Fibroblast of lung (primary cell): ENCODE measurements around the gene INSYN2B.

Experiments used
- CTCF ChIP-seq, 2 donors: IDR thresholded peaks in 1 of 2; conservative IDR thresholded peaks in 1 of 2; 1 replicate in 1 of 2; 2 replicates in 1 of 2; pipeline ENCODE4 v1.5.1; 2011 to 2012; ENCODE audit warnings: low read length in 2 of 2, control low read depth in 1 of 2, inconsistent platforms in 1 of 2, low read depth in 1 of 2, mild to moderate bottlenecking in 1 of 2
- EZH2 ChIP-seq: IDR thresholded peaks from 2 replicates; pipeline ENCODE4 v1.5.1; 2012; ENCODE audit warnings: low read length, control low read depth, mild to moderate bottlenecking; ENCODE audit errors: missing control alignments

- no peak for TF ChIP-seq CTCF (conservative IDR thresholded peaks at IDR 0.05 in 1 of 2, IDR thresholded peaks at IDR 0.05 in 1 of 2; ENCODE audit: low read depth in 1 of 2, low read length in 2 of 2)
- no peak for TF ChIP-seq EZH2
These were observed 106.7 kb downstream of the INSYN2B start for GRCh38 chr5:169873642-169874041.
